Measurements from ENCODE around the gene SGTB. TPM values are rescaled to one million over a fixed set of nuclear protein-coding genes. Genes with fewer than 3 reads are reported as not detected.

SGTB gene, protein sequence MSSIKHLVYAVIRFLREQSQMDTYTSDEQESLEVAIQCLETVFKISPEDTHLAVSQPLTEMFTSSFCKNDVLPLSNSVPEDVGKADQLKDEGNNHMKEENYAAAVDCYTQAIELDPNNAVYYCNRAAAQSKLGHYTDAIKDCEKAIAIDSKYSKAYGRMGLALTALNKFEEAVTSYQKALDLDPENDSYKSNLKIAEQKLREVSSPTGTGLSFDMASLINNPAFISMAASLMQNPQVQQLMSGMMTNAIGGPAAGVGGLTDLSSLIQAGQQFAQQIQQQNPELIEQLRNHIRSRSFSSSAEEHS
- 6.2 and 9.5 TPM in 2 replicates for total RNA-seq

DNA sequence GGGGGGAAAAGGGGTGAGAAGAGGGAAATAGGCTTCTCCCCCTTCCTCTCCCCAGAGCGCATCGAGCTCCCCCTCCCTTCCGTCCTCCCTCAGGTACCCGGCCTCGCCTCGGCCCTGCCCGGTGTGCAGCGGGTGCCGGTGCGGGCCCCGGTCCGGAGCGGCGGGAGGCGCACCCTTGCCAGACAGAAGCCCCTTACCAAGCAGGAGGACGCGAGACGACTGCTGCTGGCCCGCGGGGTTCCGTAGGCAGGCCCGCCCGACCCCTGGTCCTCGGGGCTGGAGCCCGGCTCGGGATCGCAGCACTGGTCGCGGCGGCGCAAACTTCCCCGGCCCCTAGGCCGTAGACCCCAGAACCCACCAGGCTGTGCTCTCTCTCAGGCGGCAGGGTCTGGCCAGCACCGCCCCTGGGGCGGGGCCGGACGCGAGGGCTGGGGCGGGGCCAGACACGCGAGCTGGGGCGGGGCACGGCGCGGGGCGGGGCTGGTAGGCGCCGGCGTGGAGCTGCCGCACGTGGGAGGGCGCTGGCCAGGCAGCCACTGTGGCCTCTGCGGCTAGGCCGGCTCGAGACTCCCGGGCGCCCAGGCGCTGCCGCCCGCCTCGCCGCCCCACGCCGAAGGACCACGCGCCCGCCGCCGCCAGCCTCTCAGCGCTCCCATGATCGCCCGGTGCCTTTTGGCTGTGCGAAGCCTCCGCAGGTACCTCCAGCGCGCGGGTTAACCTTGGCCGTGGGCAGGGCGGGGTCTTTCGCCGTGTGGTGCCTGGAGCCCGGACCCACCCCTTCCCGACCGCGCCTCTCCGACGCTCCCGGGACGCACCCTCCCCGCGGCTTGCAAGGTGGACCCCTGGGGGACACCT, at the start of gene SGTB, which contains the start of gene NLN:
Gene SGTB (minus strand): TSS at position 390 of the 855 bp plus-strand sequence. CDS start 1,302 bp downstream, outside the sequence.
Gene NLN (plus strand): TSS at position 486 of the 855 bp plus-strand sequence. CDS start 169 bp downstream, at position 655.

DNA sequence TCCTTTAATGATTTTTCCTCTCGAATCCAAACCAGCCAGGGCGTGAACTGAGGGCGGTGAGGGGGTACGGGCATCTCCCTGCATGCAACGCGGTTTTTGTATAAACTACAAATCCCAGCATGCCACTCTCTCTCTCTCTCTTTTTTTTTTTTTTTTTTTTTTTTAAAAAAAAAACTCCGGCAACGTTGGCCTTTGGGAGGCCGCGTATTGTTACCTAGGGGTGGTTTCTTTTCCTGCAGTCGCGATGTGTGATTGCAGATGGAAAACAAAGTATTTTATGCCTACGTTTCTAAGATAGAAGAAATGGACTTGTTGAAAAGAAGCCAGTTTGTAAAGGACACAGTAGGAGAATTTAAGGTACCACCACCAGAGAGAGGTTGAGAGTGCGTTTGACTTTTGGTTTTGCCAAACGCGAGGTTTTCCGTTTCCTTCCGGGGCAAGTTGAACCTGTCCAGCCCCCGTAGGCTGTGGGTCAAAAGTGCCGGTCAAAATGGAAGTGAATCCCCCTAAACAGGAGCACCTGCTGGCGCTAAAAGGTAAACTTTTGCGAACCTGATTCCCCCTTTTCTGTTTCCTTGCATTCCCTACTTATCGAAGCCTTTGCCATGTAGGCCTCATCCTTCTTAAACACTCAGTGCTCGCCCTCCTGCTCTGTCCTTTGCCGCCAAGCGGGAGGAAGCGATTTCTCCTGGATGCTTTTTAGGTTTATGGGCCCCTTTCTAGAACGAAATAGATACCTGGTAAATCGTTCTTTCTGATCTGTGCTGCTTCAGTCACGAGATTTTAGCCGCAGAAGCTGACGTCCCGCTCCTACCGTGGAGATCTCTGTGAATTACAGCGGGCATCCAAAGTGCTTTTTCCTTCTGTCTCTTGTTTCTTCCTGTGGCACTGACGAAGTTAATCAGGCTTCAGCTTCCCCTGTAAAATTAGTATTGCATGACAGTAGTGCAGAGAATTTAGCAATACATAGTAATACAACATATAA, 97.0 kb downstream of the SGTB start, which contains the start of the genes SHLD3 and TRAPPC13:
Gene SHLD3 (plus strand): TSS at position 457 of the 985 bp plus-strand sequence. CDS start 4,561 bp downstream, outside the sequence.
Gene TRAPPC13 (plus strand): TSS at position 457 of the 985 bp plus-strand sequence. CDS start 34 bp downstream, at position 491.

DNA sequence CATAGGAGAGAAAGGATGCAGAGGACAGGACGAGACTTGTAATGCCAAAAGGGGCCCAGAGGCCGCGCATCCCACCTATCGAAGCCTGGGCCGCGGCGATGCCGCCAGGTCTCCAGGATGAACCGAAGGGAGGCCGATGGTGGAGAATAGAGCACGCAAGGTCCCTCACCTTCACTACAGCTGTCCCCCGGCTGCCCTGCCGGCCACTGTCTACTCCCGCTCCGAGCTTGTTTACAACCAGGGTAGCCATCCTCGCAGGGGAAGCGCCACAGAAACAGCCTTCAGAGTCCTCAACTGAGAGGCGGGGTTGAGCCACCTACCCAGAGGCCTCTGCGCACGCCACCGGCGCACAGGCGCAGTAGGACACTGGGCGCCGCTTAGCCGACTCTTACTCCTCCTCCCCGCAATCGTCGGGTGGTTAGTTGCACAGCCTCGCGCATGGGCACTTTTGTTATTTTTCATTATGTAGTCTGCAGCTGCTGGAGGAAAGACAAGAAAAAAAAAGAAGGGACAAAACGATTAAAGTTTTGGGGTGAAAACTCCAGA, 97.8 kb downstream of the SGTB start, which contains the start of gene TRIM23:
Gene TRIM23 (minus strand): TSS at position 309 of the 546 bp plus-strand sequence. CDS start 59 bp downstream, at position 250.

Other genes starting within 250 kb of the SGTB start
- 4.0 and 12.7 TPM in 2 replicates for gene ADAMTS6, start 240.2 kb downstream of the SGTB start, total RNA-seq
- gene CENPK, start 158.9 kb downstream of the SGTB start, total RNA-seq: 1.3 and 8.3 TPM in 2 replicates
- gene PPWD1, start 158.8 kb downstream of the SGTB start, total RNA-seq: 14.7 and 35.7 TPM in 2 replicates
- gene TRIM23, start 97.8 kb downstream of the SGTB start, total RNA-seq: 7.7 and 11.1 TPM in 2 replicates
- gene SHLD3, start 97.1 kb downstream of the SGTB start, total RNA-seq: 0.34 and 2.6 TPM in 2 replicates
- 9.4 and 10.5 TPM in 2 replicates for gene TRAPPC13, start 97.1 kb downstream of the SGTB start, total RNA-seq
- gene NLN, start 96 bp upstream of the SGTB start, total RNA-seq: 13.6 and 19.3 TPM in 2 replicates
- gene ERBIN, start 204.5 kb upstream of the SGTB start, total RNA-seq: 32.7 and 34.3 TPM in 2 replicates